HG02884 (cell line): ENCODE data around the gene IFIH1.

Experiments
- ATAC-seq: cut with Tn5 transposase; IDR thresholded peaks from one replicate; pipeline ENCODE4 v1.9.1; 2021; ENCODE audit warnings: mild to moderate bottlenecking, moderate library complexity; ENCODE audit not compliant: unreplicated experiment

The IFIH1 gene

GRCh38 chr2:162219426-162219825 lies 99.1 kb downstream of the IFIH1 start:
- no peak for ATAC-seq

DNA sequence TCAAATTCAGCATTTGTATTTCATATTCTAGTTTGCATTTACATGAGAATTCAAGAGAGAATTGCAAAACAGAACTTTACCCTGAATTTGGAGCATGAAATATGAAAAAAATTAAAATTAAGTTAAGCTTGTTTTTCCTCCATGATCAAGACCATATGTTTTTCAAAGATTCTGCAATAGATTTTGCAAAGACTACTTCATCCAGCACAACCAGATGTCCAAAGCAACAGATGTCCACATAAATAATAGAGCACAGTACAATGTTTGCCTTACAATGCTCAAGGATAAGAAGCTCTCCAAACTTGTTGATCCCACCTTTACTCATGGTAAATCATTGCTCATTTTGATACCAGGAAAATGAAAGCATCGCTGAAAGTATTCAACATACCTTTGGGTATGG lies 100.9 kb downstream of the IFIH1 start:
- no peak for ATAC-seq
